Measurements from ENCODE around the gene TBC1D4. TPM values are rescaled to one million over a fixed set of nuclear protein-coding genes. Genes with fewer than 3 reads are reported as not detected.

The TBC1D4 gene
- total and polyA plus RNA-seq, 10 of the 15 experiments (the other 5 are each of a cell fraction or from before 2014, with no cell fraction given): 11.0 to 38.6 (median 25.5) TPM

- TF ChIP-seq ZBTB33 (IDR thresholded peaks at IDR 0.05): 0 out of 2 replicates have a peak, but pooled peaks have one; percentile 43
- no peak; the same call in 1 of the 2 replicates for TF ChIP-seq CBFB (IDR thresholded peaks at IDR 0.05; ENCODE audit: low read depth)
- peak; percentile 56; the same call in 1 of the 2 replicates for TF ChIP-seq NR2F1 (conservative IDR thresholded peaks at IDR 0.05)
- no peak for TF ChIP-seq ZNF274 (IDR thresholded peaks at IDR 0.05; ENCODE audit: insufficient read depth, insufficient read length)
- peak; percentile 78 for TF ChIP-seq MTA2 (IDR thresholded peaks at IDR 0.05; ENCODE audit: low read depth)
- TF ChIP-seq BHLHE40 (IDR thresholded peaks at IDR 0.05; ENCODE audit: borderline replicate concordance in 1 of 2, low read depth in 2 of 2, low read length in 1 of 2): peak in 1 of 2 experiments; percentile 37; a peak in 1 of 4 replicates
- peak; percentile 61 for TF ChIP-seq MEF2B (IDR thresholded peaks at IDR 0.05; ENCODE audit: partially characterized antibody, poor library complexity, severe bottlenecking)
- TF ChIP-seq REST (IDR thresholded peaks at IDR 0.05; ENCODE audit: low read depth, low read length): peak; percentile 39; the same call in 1 of the 2 replicates
- TF ChIP-seq IRF4 (IDR thresholded peaks at IDR 0.05; ENCODE audit: low read depth, low read length): peak; percentile 95
- no peak for TF ChIP-seq TBL1XR1 (IDR thresholded peaks at IDR 0.05; ENCODE audit: low read depth, low read length)
- TF ChIP-seq CEBPZ (IDR thresholded peaks at IDR 0.05; ENCODE audit: low read depth, low read length): no peak
- TF ChIP-seq ZNF592 (IDR thresholded peaks at IDR 0.05): no peak
- peak; percentile 97 for TF ChIP-seq ZNF384 (IDR thresholded peaks at IDR 0.05; ENCODE audit: borderline replicate concordance, low read depth, low read length)
- TF ChIP-seq, protein P1, sequence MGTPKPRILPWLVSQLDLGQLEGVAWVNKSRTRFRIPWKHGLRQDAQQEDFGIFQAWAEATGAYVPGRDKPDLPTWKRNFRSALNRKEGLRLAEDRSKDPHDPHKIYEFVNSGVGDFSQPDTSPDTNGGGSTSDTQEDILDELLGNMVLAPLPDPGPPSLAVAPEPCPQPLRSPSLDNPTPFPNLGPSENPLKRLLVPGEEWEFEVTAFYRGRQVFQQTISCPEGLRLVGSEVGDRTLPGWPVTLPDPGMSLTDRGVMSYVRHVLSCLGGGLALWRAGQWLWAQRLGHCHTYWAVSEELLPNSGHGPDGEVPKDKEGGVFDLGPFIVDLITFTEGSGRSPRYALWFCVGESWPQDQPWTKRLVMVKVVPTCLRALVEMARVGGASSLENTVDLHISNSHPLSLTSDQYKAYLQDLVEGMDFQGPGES (IDR thresholded peaks at IDR 0.05): no peak
These were observed at the start of gene TBC1D4 (continued) for GRCh38 chr13:75482070-75482819.

Data from GM12878 (cell line).